Pancreas (tissue), 10 donors: ENCODE results near the gene ALG2. TPM values are rescaled to one million over a fixed set of nuclear protein-coding genes. Genes with fewer than 3 reads are reported as not detected.

Experiments
- ATAC-seq, 4 donors: fragments of 200-7000 bp; cut with Tn5 transposase; one replicate each; pipeline versions ENCODE4 v1.8.0 to v1.9.1; 2020; ENCODE audit warnings: mild to moderate bottlenecking in 4 of 4, moderate library complexity in 4 of 4
- DNase-seq, 6 donors: peaks; one replicate each; pipeline ENCODE4 v3.0.0-alpha.2; 2020
- FAIRE-seq: peaks from 2 replicates; lab custom pipeline; 2012; peaks lifted over from hg19 to GRCh38; lab: Jason Lieb, UNC
- H3K27ac ChIP-seq, 4 donors: fragments of 200-600 bp; sonication (generic); 1 replicate in 3 of 4; 2 replicates in 1 of 4; pipeline versions ENCODE4 v1.5.0 to v1.8.0; 2020
- H3K27me3 ChIP-seq, 4 donors: fragments of 200-600 bp; one replicate each; pipeline ENCODE4 v1.8.0; 2021
- H3K36me3 ChIP-seq, 3 donors: fragments of 200-600 bp; sonication (generic) in 1 of 3; one replicate each; pipeline versions ENCODE4 v1.5.0 to v1.8.0; 2020 to 2021
- H3K4me1 ChIP-seq, 3 donors: fragments of 200-600 bp; one replicate each; pipeline ENCODE4 v1.8.0; 2021
- H3K4me3 ChIP-seq, 4 donors: fragments of 200-600 bp; sonication (generic) in 2 of 4; one replicate each; pipeline versions ENCODE4 v1.5.0 to v1.8.0; 2020 to 2021
- H3K9me3 ChIP-seq, 4 donors: fragments of 200-600 bp; one replicate each; pipeline ENCODE4 v1.8.0; 2021
- WGBS, 2 donors: extraction: QIAGEN DNeasy Blood & Tissue Kit; methylation state at CpG; one replicate each; pipeline ENCODE4 v1.1.7; 2013; 5-methylcytosine and 5-hydroxymethylcytosine counted together
- intact Hi-C, 3 donors: fragments of 100-400 bp; cut with DNase I; formaldehyde crosslinking; loops; one replicate each; pipeline versions ENCODE4 v1.11.1 to v1.14.2; 2022
- polyA plus RNA-seq, 2 donors: library from polyadenylated mRNA; stranded (reverse); fragments of 200-250 nt; gene quantifications; one replicate each; pipeline ENCODE4 v1.2.3, GENCODE V29; 2013
- total RNA-seq, 6 donors: library from RNA; stranded (reverse); fragmentation: NEBNext Ultra II Directional in 4 of 6; extraction: Animal tissue kit (Norgen Biotek cat#: 25700) in 4 of 6; gene quantifications; one replicate each; pipeline versions ENCODE4 v1.2.1 to v1.2.4, GENCODE V29; 2021 to 2023
- TF ChIP-seq, protein P1 (sequence below), 4 donors: fragments of 200-600 bp; sonication (generic) in 3 of 4; IDR thresholded peaks; one replicate each; pipeline versions ENCODE4 v1.5.0 to v1.8.0; 2021; ENCODE audit warnings: antibody characterized with exemption in 4 of 4
- donor health status: healthy with polysubstance abuse.
- donor health status: DM: no; HTN: no; CAD: no; lungs with moderate emphysema.
- donor health status: DM: no; HTN: no; CAD: no.
- donor health status: control.
- donor health status: control.
- donor health status: Bipolar disorder and iron deficiency.
- donor health status: DM: yes; HTN: yes; CAD: no.
- donor health status: DM: no; HTN: no; CAD: no.
- donor health status: DM: no; HTN: no; CAD: no.
- donor health status: DM: yes; HTN: yes; CAD: no.

ALG2 gene
- total and polyA plus RNA-seq, 8 donors, result 17.9 to 35.6 (median 28.0) TPM

DNA sequence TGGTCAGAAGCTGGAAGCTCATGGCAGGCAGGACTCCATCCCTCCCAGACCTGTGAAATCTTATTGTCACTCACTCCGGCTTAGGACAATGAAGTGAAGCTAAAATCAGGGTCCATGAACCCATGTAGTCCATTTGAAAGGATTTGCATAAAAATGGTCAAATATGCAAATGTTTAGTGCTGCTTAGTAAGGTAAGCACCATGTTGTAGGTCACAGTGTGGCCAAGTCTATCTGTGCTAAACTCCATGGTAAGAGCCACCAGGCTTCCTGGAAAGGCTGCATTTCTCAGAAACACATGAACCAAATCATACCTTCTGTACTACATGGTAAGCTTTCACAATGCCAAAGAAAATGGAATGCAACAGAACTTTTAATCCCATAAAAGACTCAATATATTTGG lies 5.7 kb downstream of the ALG2 start:
- H3K27ac ChIP-seq, result no peak overlapping the region
- WGBS, 2 donors, result 94 to 100% methylated on average over 1 of the region's 1 CpG
- H3K4me1 ChIP-seq, result peaks cover 6 to 19% (median 12%) of the 10 kb centered on the region in 3 donors
- H3K9me3 ChIP-seq, result no peaks in the 10 kb centered on the region
- peaks cover 0 to 9% (median 0%) of the 10 kb centered on the region in 3 donors for H3K36me3 ChIP-seq
- H3K4me3 ChIP-seq, result no peak overlapping the region
- no peak for DNase-seq
- no peak for FAIRE-seq
- TF ChIP-seq, protein P1, sequence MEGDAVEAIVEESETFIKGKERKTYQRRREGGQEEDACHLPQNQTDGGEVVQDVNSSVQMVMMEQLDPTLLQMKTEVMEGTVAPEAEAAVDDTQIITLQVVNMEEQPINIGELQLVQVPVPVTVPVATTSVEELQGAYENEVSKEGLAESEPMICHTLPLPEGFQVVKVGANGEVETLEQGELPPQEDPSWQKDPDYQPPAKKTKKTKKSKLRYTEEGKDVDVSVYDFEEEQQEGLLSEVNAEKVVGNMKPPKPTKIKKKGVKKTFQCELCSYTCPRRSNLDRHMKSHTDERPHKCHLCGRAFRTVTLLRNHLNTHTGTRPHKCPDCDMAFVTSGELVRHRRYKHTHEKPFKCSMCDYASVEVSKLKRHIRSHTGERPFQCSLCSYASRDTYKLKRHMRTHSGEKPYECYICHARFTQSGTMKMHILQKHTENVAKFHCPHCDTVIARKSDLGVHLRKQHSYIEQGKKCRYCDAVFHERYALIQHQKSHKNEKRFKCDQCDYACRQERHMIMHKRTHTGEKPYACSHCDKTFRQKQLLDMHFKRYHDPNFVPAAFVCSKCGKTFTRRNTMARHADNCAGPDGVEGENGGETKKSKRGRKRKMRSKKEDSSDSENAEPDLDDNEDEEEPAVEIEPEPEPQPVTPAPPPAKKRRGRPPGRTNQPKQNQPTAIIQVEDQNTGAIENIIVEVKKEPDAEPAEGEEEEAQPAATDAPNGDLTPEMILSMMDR (IDR thresholded peaks at IDR 0.05), result no peak
- H3K27me3 ChIP-seq, result no peaks in the 10 kb centered on the region
- no peak for ATAC-seq
- intact Hi-C loops, result no loop called here

DNA sequence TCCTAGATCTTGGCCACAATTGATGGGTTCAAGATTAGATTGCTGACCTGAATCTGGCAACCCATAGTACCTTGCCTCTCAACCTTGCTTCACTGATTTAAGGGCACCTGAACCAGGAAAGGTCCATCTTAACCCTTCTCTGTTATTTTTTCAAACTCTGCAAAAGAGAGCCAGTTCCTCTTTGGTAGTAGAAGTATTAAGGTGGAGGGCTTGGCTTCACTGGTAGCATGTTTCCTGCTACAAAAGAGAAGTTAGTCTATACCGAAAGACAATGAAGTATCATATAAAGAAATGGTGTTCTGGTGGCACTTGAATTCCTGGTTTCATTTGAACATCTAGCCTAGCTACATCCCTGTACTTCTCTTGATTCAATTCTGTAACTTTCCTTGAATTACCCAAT lies 8.5 kb downstream of the ALG2 start:
- peaks cover 0 to 7% (median 6%) of the 10 kb centered on the region in 3 donors for H3K4me1 ChIP-seq
- no peak overlapping the region for H3K4me3 ChIP-seq
- TF ChIP-seq, protein P1 (IDR thresholded peaks at IDR 0.05), result no peak
- intact Hi-C loops, result no loop called here
- no peak for DNase-seq
- WGBS, 2 donors, result 93 to 97% methylated on average over 1 of the region's 1 CpG
- no peaks in the 10 kb centered on the region for H3K27me3 ChIP-seq
- peaks cover 0 to 9% (median 0%) of the 10 kb centered on the region in 3 donors for H3K36me3 ChIP-seq
- FAIRE-seq, result no peak
- no peak for ATAC-seq
- H3K27ac ChIP-seq, result no peak overlapping the region
- H3K9me3 ChIP-seq, result no peaks in the 10 kb centered on the region

DNA sequence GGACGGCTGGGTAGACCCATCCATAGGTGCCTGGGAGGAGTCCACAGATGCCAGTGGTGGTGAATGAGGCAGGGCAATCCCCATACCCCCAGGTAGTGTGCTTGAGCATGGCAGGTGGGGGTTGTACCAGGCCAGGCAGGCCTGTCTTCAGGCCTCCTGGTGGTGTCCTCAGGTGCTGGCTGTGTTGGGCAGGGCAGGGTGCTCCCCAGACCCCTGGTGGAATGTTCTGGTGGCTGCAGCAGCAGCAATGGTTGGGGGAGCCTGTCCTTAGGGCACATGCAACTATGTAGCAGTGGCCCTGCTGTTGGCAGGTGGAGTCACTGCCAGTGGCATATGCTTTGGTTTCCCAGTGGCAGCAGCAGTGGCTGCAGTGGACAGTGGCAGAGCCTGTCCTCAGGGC lies 10.0 kb downstream of the ALG2 start:
- ATAC-seq (peak in 1 of 4 donors; percentile 19), DNase-seq (no peak), FAIRE-seq (no peak)
- intact Hi-C loops, result no loop called here
- WGBS, 2 donors, result 91 to 100% methylated on average over 1 of the region's 1 CpG
- Histone ChIP-seq H3K9me3 (no peaks in the 10 kb centered on the region), H3K27ac (no peak overlapping the region), H3K4me1 (no peaks in the 10 kb centered on the region), H3K36me3 (no peaks in the 10 kb centered on the region), H3K27me3 (no peaks in the 10 kb centered on the region), H3K4me3 (no peak overlapping the region)
- TF ChIP-seq, protein P1 (IDR thresholded peaks at IDR 0.05), result no peak

DNA sequence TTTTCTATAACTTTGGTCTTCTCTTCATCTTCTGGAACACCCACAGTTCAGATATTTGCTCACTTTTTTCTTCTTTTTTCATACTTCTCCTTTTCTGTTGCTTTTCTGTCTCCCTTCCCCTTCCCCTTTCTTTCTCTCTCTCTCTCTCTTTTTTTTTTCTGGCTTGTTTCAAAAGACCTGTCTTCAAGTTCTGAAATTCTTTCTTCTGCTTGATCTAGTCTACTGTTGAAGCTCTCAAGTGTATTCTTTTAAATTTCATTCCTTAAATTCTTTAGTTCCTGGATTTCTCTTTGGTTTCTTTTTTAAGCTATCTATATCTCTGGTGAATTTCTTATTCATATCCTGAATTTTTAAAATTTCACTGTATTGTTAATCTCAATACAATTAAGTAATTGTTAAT lies 11.2 kb downstream of the ALG2 start:
- no peaks in the 10 kb centered on the region for H3K36me3 ChIP-seq
- H3K27ac ChIP-seq, result no peak overlapping the region
- no peaks in the 10 kb centered on the region for H3K4me1 ChIP-seq
- H3K9me3 ChIP-seq, result no peaks in the 10 kb centered on the region
- no peak for ATAC-seq
- TF ChIP-seq, protein P1 (IDR thresholded peaks at IDR 0.05), result no peak
- no peak for FAIRE-seq
- no peak overlapping the region for H3K4me3 ChIP-seq
- intact Hi-C loops, result no loop called here
- DNase-seq, result no peak
- H3K27me3 ChIP-seq, result no peaks in the 10 kb centered on the region

DNA sequence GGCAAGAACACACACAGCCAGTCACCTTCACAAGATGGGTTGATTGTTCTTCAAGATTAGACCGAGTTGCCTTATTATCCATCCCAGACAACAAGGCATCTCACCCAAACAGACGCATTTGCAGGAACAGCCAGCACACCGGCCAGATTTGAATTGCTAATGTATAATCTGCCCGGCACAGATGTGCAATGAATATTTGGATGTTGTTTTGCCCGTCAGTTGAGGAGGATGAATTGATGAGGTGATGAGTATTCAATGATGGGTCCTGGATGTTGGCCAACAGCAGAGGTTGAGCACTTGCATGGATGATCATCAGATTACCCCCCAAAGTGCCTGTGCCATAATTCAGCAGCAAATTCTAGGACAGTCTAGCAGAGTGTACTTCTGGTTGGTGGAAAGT lies 20.1 kb downstream of the ALG2 start:
- no peak overlapping the region for H3K27ac ChIP-seq
- WGBS, 2 donors, result 74 to 78% methylated on average over 5 of the region's 5 CpGs
- no peak overlapping the region for H3K4me3 ChIP-seq
- ATAC-seq, result no peak
- no peaks in the 10 kb centered on the region for H3K4me1 ChIP-seq
- intact Hi-C loops, result no loop called here
- no peak for FAIRE-seq
- TF ChIP-seq, protein P1 (IDR thresholded peaks at IDR 0.05), result no peak
- no peaks in the 10 kb centered on the region for H3K36me3 ChIP-seq
- H3K27me3 ChIP-seq, result no peaks in the 10 kb centered on the region
- DNase-seq, result no peak
- no peaks in the 10 kb centered on the region for H3K9me3 ChIP-seq
